ENCODE measurements around the gene IFNGR2. TPM values are rescaled to one million over a fixed set of nuclear protein-coding genes. Genes with fewer than 3 reads are reported as not detected.

Gene IFNGR2
- total and polyA plus RNA-seq, 2 experiments from 2014 or later, result 21.9 to 29.4 TPM

GRCh38 chr21:33455686-33456446 lies 52.7 kb downstream of the IFNGR2 start (continued):
- TF ChIP-seq EZH2 (IDR thresholded peaks at IDR 0.05; ENCODE audit: low read depth, unreplicated experiment), result no peak
- TF ChIP-seq, protein P1, sequence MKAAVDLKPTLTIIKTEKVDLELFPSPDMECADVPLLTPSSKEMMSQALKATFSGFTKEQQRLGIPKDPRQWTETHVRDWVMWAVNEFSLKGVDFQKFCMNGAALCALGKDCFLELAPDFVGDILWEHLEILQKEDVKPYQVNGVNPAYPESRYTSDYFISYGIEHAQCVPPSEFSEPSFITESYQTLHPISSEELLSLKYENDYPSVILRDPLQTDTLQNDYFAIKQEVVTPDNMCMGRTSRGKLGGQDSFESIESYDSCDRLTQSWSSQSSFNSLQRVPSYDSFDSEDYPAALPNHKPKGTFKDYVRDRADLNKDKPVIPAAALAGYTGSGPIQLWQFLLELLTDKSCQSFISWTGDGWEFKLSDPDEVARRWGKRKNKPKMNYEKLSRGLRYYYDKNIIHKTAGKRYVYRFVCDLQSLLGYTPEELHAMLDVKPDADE (IDR thresholded peaks at IDR 0.05), result no peak
- TF ChIP-seq JUNB (IDR thresholded peaks at IDR 0.05; ENCODE audit: unreplicated experiment), result no peak
- TF ChIP-seq NANOG (IDR thresholded peaks at IDR 0.05; ENCODE audit: borderline replicate concordance), result no peak

- no peak overlapping the region for H3K4me2 ChIP-seq
- no peaks in the 10 kb centered on the region; the same call in 1 of the 2 replicates for H4K20me1 ChIP-seq (replicated peaks; ENCODE audit: insufficient read depth)
- Mint-ChIP-seq H3K36me3 (ENCODE audit: low read depth) (no peaks in the 10 kb centered on the region), H3K4me3 (no peak overlapping the region), H3K27me3 (ENCODE audit: insufficient read depth, low read depth, poor library complexity) (no peaks in the 10 kb centered on the region), H3K4me1 (peaks cover 9% of the 10 kb centered on the region), H3K27ac (no peak overlapping the region), H3K9me3 (no peaks in the 10 kb centered on the region)
- no peaks in the 10 kb centered on the region for H3K79me2 ChIP-seq (replicated peaks; ENCODE audit: insufficient read depth)
- no peak overlapping the region for H3K27ac ChIP-seq (ENCODE audit: low read depth)
- no peak overlapping the region for H2AFZ ChIP-seq
- H3K9me2 ChIP-seq (ENCODE audit: insufficient read depth), result no peaks in the 10 kb centered on the region
- H3K4me1 ChIP-seq (ENCODE audit: insufficient read depth), result peaks cover 8% of the 10 kb centered on the region; the same call in 1 of the 2 replicates
- DNase-seq (ENCODE audit: low spot score) (no peak), ATAC-seq (no peak)
- no peaks in the 10 kb centered on the region for H3K27me3 ChIP-seq (ENCODE audit: insufficient read depth)
- no peaks in the 10 kb centered on the region for H3F3A ChIP-seq (replicated peaks; ENCODE audit: low read depth)
- H3K4me3 ChIP-seq, result no peak overlapping the region
- H3K36me3 ChIP-seq (ENCODE audit: insufficient read depth), result no peaks in the 10 kb centered on the region; the same call in 1 of the 2 replicates
- TF ChIP-seq STAT1 (IDR thresholded peaks at IDR 0.05; ENCODE audit: unreplicated experiment) (no peak), EZH2 (IDR thresholded peaks at IDR 0.05; ENCODE audit: low read depth, unreplicated experiment) (no peak), POLR2AphosphoS5 (IDR thresholded peaks at IDR 0.05; ENCODE audit: low read depth) (no peak), JUNB (IDR thresholded peaks at IDR 0.05; ENCODE audit: unreplicated experiment) (no peak), EZH2phosphoT487 (IDR thresholded peaks at IDR 0.05; ENCODE audit: unreplicated experiment) (no peak), ZNF114 (CRISPR knock-in tag; IDR thresholded peaks at IDR 0.05) (no peak), CREB1 (CRISPR knock-in tag; IDR thresholded peaks at IDR 0.05; ENCODE audit: low read depth) (no peak), NANOG (IDR thresholded peaks at IDR 0.05; ENCODE audit: borderline replicate concordance) (no peak), ZNF331 (CRISPR knock-in tag; IDR thresholded peaks at IDR 0.05; ENCODE audit: low read depth) (no peak), REST (IDR thresholded peaks at IDR 0.05; ENCODE audit: unreplicated experiment) (no peak)
- TF ChIP-seq, protein P1 (IDR thresholded peaks at IDR 0.05), result no peak
- TF ChIP-seq, protein P2, sequence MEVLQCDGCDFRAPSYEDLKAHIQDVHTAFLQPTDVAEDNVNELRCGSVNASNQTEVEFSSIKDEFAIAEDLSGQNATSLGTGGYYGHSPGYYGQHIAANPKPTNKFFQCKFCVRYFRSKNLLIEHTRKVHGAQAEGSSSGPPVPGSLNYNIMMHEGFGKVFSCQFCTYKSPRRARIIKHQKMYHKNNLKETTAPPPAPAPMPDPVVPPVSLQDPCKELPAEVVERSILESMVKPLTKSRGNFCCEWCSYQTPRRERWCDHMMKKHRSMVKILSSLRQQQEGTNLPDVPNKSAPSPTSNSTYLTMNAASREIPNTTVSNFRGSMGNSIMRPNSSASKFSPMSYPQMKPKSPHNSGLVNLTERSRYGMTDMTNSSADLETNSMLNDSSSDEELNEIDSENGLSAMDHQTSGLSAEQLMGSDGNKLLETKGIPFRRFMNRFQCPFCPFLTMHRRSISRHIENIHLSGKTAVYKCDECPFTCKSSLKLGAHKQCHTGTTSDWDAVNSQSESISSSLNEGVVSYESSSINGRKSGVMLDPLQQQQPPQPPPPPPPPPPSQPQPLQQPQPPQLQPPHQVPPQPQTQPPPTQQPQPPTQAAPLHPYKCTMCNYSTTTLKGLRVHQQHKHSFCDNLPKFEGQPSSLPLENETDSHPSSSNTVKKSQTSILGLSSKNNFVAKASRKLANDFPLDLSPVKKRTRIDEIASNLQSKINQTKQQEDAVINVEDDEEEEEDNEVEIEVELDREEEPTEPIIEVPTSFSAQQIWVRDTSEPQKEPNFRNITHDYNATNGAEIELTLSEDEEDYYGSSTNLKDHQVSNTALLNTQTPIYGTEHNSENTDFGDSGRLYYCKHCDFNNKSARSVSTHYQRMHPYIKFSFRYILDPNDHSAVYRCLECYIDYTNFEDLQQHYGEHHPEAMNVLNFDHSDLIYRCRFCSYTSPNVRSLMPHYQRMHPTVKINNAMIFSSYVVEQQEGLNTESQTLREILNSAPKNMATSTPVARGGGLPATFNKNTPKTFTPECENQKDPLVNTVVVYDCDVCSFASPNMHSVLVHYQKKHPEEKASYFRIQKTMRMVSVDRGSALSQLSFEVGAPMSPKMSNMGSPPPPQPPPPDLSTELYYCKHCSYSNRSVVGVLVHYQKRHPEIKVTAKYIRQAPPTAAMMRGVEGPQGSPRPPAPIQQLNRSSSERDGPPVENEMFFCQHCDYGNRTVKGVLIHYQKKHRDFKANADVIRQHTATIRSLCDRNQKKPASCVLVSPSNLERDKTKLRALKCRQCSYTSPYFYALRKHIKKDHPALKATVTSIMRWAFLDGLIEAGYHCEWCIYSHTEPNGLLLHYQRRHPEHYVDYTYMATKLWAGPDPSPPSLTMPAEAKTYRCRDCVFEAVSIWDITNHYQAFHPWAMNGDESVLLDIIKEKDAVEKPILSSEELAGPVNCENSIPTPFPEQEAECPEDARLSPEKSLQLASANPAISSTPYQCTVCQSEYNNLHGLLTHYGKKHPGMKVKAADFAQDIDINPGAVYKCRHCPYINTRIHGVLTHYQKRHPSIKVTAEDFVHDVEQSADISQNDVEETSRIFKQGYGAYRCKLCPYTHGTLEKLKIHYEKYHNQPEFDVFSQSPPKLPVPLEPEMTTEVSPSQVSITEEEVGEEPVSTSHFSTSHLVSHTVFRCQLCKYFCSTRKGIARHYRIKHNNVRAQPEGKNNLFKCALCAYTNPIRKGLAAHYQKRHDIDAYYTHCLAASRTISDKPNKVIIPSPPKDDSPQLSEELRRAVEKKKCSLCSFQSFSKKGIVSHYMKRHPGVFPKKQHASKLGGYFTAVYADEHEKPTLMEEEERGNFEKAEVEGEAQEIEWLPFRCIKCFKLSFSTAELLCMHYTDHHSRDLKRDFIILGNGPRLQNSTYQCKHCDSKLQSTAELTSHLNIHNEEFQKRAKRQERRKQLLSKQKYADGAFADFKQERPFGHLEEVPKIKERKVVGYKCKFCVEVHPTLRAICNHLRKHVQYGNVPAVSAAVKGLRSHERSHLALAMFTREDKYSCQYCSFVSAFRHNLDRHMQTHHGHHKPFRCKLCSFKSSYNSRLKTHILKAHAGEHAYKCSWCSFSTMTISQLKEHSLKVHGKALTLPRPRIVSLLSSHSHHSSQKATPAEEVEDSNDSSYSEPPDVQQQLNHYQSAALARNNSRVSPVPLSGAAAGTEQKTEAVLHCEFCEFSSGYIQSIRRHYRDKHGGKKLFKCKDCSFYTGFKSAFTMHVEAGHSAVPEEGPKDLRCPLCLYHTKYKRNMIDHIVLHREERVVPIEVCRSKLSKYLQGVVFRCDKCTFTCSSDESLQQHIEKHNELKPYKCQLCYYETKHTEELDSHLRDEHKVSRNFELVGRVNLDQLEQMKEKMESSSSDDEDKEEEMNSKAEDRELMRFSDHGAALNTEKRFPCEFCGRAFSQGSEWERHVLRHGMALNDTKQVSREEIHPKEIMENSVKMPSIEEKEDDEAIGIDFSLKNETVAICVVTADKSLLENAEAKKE (CRISPR knock-in tag; IDR thresholded peaks at IDR 0.05), result no peak
Measured at GRCh38 chr21:33458861-33459260, 55.6 kb downstream of the IFNGR2 start.
